Liver (tissue), 3 donors: ENCODE measurements around the gene MFF.

Experiments used
- JUND ChIP-seq, 2 donors: IDR thresholded peaks; 2 replicates each; pipeline ENCODE4 v1.6.1; 2016; ENCODE audit warnings: antibody characterized with exemption in 2 of 2
- TAF1 ChIP-seq: conservative IDR thresholded peaks from 2 replicates; pipeline ENCODE4 v1.6.1; 2016; ENCODE audit warnings: antibody characterized with exemption, mild to moderate bottlenecking
- YY1 ChIP-seq: IDR thresholded peaks from 2 replicates; pipeline ENCODE4 v1.6.1; 2016; ENCODE audit warnings: antibody characterized with exemption, mild to moderate bottlenecking
- TF ChIP-seq, protein P1 (sequence below): IDR thresholded peaks from 2 replicates; pipeline ENCODE4 v1.6.1; 2016; ENCODE audit warnings: antibody characterized with exemption, mild to moderate bottlenecking
- TF ChIP-seq, protein P2 (sequence below): fragments of 150-350 bp; IDR thresholded peaks from 2 replicates; pipeline ENCODE4 v1.5.1; 2017; ENCODE audit warnings: improper control_type of control experiment, low read depth, low read length; ENCODE audit not compliant: missing input control
- donor health status: healthy.
- donor health status: healthy.

DNA sequence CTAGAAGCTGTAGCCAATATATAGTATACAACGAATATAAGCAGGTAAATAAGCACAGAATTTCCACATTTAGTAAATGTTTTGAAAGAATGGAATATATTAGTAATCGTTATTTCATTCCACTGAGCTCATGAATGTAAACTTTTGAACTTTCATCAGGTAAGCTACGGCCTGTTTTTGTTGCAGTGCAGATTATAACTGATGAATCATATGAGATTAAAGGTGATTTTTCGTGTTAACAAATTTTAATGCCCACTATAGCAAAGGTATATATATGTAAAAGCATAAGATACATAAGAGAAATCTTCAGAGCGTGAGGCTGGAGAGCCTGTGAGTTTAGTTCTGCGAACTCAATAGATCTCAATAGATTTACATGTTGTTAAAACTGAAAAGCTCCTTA, 61.6 kb downstream of the MFF start:
- TF ChIP-seq, protein P1, sequence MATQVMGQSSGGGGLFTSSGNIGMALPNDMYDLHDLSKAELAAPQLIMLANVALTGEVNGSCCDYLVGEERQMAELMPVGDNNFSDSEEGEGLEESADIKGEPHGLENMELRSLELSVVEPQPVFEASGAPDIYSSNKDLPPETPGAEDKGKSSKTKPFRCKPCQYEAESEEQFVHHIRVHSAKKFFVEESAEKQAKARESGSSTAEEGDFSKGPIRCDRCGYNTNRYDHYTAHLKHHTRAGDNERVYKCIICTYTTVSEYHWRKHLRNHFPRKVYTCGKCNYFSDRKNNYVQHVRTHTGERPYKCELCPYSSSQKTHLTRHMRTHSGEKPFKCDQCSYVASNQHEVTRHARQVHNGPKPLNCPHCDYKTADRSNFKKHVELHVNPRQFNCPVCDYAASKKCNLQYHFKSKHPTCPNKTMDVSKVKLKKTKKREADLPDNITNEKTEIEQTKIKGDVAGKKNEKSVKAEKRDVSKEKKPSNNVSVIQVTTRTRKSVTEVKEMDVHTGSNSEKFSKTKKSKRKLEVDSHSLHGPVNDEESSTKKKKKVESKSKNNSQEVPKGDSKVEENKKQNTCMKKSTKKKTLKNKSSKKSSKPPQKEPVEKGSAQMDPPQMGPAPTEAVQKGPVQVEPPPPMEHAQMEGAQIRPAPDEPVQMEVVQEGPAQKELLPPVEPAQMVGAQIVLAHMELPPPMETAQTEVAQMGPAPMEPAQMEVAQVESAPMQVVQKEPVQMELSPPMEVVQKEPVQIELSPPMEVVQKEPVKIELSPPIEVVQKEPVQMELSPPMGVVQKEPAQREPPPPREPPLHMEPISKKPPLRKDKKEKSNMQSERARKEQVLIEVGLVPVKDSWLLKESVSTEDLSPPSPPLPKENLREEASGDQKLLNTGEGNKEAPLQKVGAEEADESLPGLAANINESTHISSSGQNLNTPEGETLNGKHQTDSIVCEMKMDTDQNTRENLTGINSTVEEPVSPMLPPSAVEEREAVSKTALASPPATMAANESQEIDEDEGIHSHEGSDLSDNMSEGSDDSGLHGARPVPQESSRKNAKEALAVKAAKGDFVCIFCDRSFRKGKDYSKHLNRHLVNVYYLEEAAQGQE = no peak
- TF ChIP-seq, protein P2, sequence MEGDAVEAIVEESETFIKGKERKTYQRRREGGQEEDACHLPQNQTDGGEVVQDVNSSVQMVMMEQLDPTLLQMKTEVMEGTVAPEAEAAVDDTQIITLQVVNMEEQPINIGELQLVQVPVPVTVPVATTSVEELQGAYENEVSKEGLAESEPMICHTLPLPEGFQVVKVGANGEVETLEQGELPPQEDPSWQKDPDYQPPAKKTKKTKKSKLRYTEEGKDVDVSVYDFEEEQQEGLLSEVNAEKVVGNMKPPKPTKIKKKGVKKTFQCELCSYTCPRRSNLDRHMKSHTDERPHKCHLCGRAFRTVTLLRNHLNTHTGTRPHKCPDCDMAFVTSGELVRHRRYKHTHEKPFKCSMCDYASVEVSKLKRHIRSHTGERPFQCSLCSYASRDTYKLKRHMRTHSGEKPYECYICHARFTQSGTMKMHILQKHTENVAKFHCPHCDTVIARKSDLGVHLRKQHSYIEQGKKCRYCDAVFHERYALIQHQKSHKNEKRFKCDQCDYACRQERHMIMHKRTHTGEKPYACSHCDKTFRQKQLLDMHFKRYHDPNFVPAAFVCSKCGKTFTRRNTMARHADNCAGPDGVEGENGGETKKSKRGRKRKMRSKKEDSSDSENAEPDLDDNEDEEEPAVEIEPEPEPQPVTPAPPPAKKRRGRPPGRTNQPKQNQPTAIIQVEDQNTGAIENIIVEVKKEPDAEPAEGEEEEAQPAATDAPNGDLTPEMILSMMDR = no peak
- TF ChIP-seq YY1 (no peak), JUND (IDR thresholded peaks at IDR 0.05) (no peak), TAF1 (no peak)
